Loucy (cell line): ENCODE measurements around the gene CYP4A22.

Experiments
- EZH2phosphoT487 ChIP-seq: fragments of 200-600 bp; IDR thresholded peaks from 2 replicates; pipeline ENCODE4 v1.6.1; 2018; ENCODE audit warnings: antibody characterized with exemption, mild to moderate bottlenecking, moderate library complexity, borderline replicate concordance
- TF ChIP-seq, protein P1 (sequence below): fragments of 200-600 bp; sonication (generic); conservative IDR thresholded peaks from 2 replicates; pipeline ENCODE4 v1.5.1; 2014; ENCODE audit warnings: mild to moderate bottlenecking, antibody characterized with exemption, low read length

- TF ChIP-seq, protein P1, sequence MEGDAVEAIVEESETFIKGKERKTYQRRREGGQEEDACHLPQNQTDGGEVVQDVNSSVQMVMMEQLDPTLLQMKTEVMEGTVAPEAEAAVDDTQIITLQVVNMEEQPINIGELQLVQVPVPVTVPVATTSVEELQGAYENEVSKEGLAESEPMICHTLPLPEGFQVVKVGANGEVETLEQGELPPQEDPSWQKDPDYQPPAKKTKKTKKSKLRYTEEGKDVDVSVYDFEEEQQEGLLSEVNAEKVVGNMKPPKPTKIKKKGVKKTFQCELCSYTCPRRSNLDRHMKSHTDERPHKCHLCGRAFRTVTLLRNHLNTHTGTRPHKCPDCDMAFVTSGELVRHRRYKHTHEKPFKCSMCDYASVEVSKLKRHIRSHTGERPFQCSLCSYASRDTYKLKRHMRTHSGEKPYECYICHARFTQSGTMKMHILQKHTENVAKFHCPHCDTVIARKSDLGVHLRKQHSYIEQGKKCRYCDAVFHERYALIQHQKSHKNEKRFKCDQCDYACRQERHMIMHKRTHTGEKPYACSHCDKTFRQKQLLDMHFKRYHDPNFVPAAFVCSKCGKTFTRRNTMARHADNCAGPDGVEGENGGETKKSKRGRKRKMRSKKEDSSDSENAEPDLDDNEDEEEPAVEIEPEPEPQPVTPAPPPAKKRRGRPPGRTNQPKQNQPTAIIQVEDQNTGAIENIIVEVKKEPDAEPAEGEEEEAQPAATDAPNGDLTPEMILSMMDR: no peak
- no peak for TF ChIP-seq EZH2phosphoT487
Observed at GRCh38 chr1:47128221-47128620, 9.0 kb upstream of the CYP4A22 start.
